GM21526 (cell line): ENCODE data around the gene FOXP4.

Experiments
- ATAC-seq: cut with Tn5 transposase; IDR thresholded peaks from one replicate; pipeline ENCODE4 v1.9.1; 2021; ENCODE audit warnings: moderate library complexity; ENCODE audit not compliant: unreplicated experiment, low FRiP score

FOXP4 gene

GRCh38 chr6:41580690-41581089 lies 34.5 kb downstream of the FOXP4 start:
- ATAC-seq: no peak

DNA sequence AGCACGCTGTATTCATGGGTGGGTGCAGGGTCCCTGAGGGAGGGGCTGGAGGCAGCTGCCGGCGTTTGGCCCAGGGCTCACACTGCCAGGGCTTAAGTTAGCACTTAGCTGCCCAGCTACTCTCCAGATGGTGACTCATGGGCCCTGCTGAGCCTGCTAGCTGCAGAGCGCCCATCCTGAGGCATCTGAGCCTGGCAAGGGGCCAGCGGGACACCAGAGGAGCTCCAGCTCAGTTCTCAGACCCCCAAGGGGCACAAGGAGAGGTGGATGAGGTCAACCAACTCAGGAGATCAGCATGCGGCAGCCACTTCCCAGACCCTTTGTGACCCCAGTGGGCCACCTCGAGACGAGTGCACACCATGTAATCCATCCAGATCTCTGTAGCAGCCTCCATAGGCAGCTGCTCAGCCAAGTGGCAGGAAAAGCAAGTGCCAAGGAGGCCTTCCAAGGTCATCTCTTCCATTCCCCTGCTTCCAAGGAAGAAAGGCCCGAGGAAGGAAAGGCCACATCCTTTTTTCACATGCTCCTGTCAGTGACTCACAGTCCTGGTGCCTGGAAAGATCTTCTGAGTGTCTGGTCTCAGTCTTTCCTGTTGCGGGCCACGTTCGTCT lies 35.3 kb downstream of the FOXP4 start:
- ATAC-seq: no peak

DNA sequence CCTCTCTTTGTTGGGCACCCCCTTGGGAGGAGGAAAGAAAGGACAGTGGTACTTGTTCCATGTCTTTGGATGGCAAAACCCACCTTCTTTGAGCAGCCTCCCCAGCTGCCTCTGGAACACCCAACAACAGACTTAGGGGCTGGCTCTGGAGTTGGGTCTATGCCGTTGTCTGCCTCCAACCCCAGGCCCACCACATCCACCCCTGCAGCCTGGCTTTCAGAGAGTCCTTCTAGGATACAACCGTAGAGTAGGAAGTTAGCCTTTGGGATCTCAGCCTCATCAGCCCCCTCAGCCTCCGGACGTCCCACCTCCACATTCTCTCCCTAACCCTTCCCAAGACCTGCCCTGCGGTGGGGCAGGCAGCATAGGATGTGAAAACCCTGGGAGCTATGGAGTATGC lies 36.4 kb downstream of the FOXP4 start:
- no peak for ATAC-seq

GRCh38 chr6:41583565-41583964 lies 37.4 kb downstream of the FOXP4 start:
- no peak for ATAC-seq

- ATAC-seq: no peak
Observed at GRCh38 chr6:41584205-41584604, 38.0 kb downstream of the FOXP4 start.

DNA sequence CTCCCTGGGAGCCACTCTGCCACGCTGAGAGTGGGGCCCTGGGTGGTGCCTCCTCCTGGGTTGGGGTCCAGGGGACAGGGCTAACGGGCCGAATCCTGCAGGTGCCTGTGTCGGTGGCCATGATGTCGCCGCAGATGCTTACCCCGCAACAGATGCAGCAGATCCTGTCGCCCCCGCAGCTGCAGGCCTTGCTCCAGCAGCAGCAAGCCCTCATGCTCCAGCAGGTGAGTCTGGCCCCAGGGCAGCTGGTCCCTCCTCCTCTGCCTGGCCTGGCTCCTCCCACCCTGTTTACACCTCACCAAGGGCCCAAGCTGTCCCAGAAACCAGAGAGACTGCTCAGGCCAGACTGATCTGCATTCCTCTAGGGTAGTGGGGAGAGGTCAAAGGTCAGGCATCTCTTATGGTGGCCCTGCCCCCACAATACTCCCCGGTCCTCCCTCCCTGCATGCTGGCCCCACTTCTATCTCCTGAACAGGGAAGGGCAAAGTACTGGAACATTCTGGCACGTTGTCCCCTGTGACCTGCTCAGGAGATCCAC lies 38.6 kb downstream of the FOXP4 start:
- ATAC-seq: no peak

GRCh38 chr6:41585605-41586004 lies 39.4 kb downstream of the FOXP4 start:
- no peak for ATAC-seq

- no peak for ATAC-seq
Observed at GRCh38 chr6:41586252-41587007, 40.2 kb downstream of the FOXP4 start.

DNA sequence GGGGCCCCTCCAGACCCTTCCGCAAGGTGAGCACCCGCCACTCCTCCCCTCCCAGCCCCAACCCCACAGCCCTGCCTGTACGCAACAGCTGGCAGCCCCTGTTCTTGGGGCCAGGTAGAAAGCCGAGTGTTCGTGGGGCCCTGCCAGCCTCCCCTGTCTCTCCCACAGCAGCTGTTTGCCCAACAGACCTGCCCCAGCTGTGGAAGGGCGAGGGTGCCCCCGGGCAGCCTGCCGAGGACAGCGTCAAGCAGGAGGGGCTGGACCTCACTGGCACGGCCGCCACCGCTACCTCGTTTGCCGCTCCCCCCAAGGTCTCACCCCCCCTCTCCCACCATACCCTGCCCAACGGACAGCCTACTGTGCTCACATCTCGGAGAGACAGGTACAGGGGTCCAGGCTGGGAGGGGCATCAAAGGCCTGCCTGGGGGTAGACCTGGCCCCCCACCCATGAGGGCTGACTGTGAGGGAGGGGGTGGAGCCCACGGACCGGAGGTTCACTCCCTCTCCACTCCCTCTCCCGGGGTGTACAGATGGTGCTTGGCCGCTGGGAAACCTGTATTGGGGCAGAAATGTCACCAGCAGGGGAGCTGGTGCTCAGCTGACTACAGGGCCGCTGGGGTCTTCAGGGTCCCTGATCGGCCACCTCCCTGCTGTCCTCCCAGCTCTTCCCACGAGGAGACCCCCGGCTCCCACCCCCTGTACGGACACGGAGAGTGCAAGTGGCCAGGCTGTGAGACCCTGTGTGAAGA lies 41.1 kb downstream of the FOXP4 start:
- ATAC-seq: no peak

- ATAC-seq: no peak
Observed at GRCh38 chr6:41588111-41588510, 41.9 kb downstream of the FOXP4 start.

GRCh38 chr6:41589223-41589622 lies 43.0 kb downstream of the FOXP4 start:
- no peak for ATAC-seq

- ATAC-seq: no peak
Observed at GRCh38 chr6:41589636-41590622, 43.7 kb downstream of the FOXP4 start.

DNA sequence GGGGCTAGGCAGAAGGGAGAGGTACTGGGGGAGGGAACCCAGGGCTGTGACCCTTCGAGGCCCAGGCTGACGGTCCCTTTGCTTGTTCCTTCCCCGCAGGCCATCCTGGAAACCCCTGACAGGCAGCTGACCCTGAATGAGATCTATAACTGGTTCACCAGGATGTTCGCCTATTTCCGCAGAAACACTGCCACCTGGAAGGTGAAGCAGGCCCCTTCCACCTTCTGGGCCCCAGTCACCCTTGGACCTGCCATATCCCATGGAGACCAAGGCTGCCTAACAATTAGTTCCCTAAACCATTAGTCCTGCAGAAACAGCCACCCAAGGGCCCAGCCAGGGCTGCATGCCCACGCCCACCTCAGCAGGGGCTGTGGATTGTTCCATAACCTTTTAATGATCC lies 44.9 kb downstream of the FOXP4 start:
- ATAC-seq: no peak

DNA sequence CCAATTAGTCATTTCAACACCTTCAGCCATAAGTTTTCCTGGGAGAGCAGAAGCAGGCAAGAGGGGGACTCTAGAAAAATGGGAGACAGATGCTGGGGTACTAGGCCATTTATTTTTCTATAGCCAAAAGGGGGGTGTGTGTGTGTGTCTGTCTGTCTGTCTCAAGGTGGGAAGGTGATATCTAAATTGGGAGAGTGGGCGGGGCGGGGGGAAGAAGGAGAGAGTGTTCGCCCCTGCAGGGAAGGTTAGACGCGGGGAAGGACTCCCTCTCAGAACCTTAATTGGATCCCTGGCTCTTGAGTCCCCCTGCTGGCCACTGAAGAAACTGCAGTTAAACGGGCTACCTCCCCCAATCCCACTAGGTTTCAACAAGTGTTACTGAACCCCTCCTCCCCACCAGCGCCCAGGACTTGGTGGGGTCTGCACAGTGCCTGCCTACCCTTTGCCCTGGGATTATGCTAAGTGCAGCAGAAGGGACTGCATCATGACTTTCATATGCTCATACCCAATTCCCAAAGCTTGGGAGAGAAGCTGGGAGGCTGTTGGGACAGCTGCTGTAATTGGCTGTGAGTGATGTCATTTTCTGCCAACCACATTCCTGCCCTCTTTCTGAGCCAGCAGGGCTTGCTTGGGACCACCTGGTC lies 45.8 kb downstream of the FOXP4 start:
- ATAC-seq: no peak

DNA sequence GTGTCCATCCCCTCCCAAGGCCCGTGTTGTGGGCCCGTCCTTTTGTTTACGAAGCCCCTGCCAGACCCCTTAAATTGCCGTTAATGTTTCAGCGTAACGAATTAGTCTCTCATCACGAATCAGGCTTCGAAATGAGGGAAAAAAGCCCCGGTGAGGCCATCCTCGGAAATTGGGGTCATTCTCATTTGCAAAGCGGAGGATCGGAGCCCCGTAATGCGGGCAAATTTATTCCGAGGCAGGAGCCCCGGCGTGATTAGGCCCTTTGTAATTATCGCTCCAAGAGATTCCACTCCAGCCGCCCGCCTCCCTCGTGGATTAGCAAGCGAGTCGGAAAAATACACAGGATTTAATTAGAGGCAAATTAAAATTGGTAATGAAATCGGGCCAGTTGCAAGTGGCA lies 47.2 kb downstream of the FOXP4 start:
- no peak for ATAC-seq

- no peak for ATAC-seq
Observed at GRCh38 chr6:41593839-41594238, 47.7 kb downstream of the FOXP4 start.

GRCh38 chr6:41594326-41594725 lies 48.1 kb downstream of the FOXP4 start:
- ATAC-seq: no peak

GRCh38 chr6:41594766-41595165 lies 48.6 kb downstream of the FOXP4 start:
- no peak for ATAC-seq

DNA sequence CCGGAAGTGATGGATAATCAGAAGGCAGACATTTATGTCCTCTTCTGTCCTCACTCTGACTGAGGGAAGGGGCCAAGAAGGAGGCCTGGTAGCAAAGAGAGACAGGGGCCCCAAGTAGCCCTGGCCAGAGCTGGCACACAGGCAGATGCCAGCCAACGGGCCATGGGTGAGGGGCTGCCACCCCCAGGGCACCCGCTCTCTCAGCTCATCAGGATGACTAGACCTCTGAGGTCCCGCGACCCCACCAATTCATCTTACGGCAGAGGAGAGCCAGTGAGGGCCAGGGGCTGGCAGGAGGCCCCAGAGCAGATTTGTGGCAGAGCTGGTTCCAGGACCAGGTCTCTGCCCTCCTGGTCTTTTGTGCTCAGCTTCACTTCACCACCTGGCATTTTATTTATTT lies 49.0 kb downstream of the FOXP4 start:
- ATAC-seq: no peak
